SK-N-SH treated with all-trans-retinoic acid at 6 μM for 48 hours (cell line): ENCODE results near the gene PSMG1.

Experiments
- ARNTL ChIP-seq: fragments of 450-650 bp; formaldehyde crosslinking; IDR thresholded peaks from 2 replicates; pipeline ENCODE4 v1.5.0; 2020; ENCODE audit warnings: low read depth, mild to moderate bottlenecking, moderate library complexity, borderline replicate concordance
- BACH2 ChIP-seq: fragments of 250-450 bp; sonication (Bioruptor Pico); IDR thresholded peaks from 2 replicates; pipeline ENCODE4 v1.9.0; 2021; ENCODE audit warnings: mild to moderate bottlenecking, borderline replicate concordance
- CREB5 ChIP-seq: fragments of 250-450 bp; sonication (Bioruptor Pico); IDR thresholded peaks from 2 replicates; pipeline ENCODE4 v1.5.1; 2020; ENCODE audit warnings: low read depth, mild to moderate bottlenecking, moderate library complexity
- GLIS3 ChIP-seq: fragments of 250-450 bp; sonication (Bioruptor Pico); IDR thresholded peaks from 2 replicates; pipeline ENCODE4 v1.5.0; 2020; ENCODE audit warnings: mild to moderate bottlenecking, moderate library complexity
- ISL1 ChIP-seq: fragments of 250-450 bp; sonication (Bioruptor Pico); IDR thresholded peaks from 2 replicates; pipeline ENCODE4 v2.1.2; 2022; ENCODE audit warnings: mild to moderate bottlenecking, moderate library complexity
- OSR1 ChIP-seq: fragments of 250-450 bp; sonication (Bioruptor Pico); IDR thresholded peaks from 2 replicates; pipeline ENCODE4 v1.8.0; 2022; ENCODE audit warnings: moderate library complexity, mild to moderate bottlenecking, inconsistent platforms
- PATZ1 ChIP-seq: fragments of 250-450 bp; sonication (Bioruptor Pico); IDR thresholded peaks from 2 replicates; pipeline ENCODE4 v1.8.0; 2020; ENCODE audit warnings: mild to moderate bottlenecking, moderate library complexity, borderline replicate concordance
- POU6F1 ChIP-seq: fragments of 250-450 bp; sonication (Bioruptor Pico); IDR thresholded peaks from 2 replicates; pipeline ENCODE4 v1.8.0; 2021; ENCODE audit warnings: low read depth, mild to moderate bottlenecking, moderate library complexity, borderline replicate concordance
- SNAI2 ChIP-seq: fragments of 250-450 bp; sonication (Bioruptor Pico); IDR thresholded peaks from 2 replicates; pipeline ENCODE4 v1.5.0; 2020; ENCODE audit warnings: mild to moderate bottlenecking, moderate library complexity
- ZC3H10 ChIP-seq: fragments of 250-450 bp; sonication (Bioruptor Pico); IDR thresholded peaks from 2 replicates; pipeline ENCODE4 v1.5.1; 2021; ENCODE audit warnings: mild to moderate bottlenecking, moderate library complexity
- ZFP3 ChIP-seq: fragments of 250-450 bp; sonication (Bioruptor Pico); IDR thresholded peaks from 2 replicates; pipeline ENCODE4 v1.5.0; 2020; ENCODE audit warnings: mild to moderate bottlenecking, moderate library complexity
- ZNF8 ChIP-seq: fragments of 450-650 bp; formaldehyde crosslinking; IDR thresholded peaks from 2 replicates; pipeline ENCODE4 v1.5.0; 2020; ENCODE audit warnings: mild to moderate bottlenecking, moderate library complexity

- no peak for TF ChIP-seq ZFP3
- no peak for TF ChIP-seq PATZ1 (CRISPR knock-in tag)
- TF ChIP-seq CREB5, result no peak
- no peak for TF ChIP-seq OSR1 (CRISPR knock-in tag)
- TF ChIP-seq ISL1, result no peak
- no peak for TF ChIP-seq SNAI2
- no peak for TF ChIP-seq ARNTL (CRISPR knock-in tag)
- TF ChIP-seq ZC3H10 (CRISPR knock-in tag), result no peak
- no peak for TF ChIP-seq POU6F1 (CRISPR knock-in tag)
- no peak for TF ChIP-seq ZNF8 (CRISPR knock-in tag)
- TF ChIP-seq BACH2, result no peak
- no peak for TF ChIP-seq GLIS3
Measured at GRCh38 chr21:39224930-39225329, 41.7 kb upstream of the PSMG1 start.
